OCI-LY3 (cell line): ENCODE results near the gene VOPP1.

Source experiments
- H2AFZ ChIP-seq: fragments of 200-600, 300-600 bp; shearing (Covaris generic); 2 replicates; pipeline ENCODE4 v1.6.0; 2014; ENCODE audit warnings: antibody characterized with exemption, low read depth, low read length
- H3K27ac ChIP-seq: fragments of 200-600, 300-600 bp; sonication (generic); 2 replicates; pipeline ENCODE4 v1.5.1; 2014; ENCODE audit warnings: mild to moderate bottlenecking, low read length, moderate library complexity, mixed read lengths
- H3K27me3 ChIP-seq: fragments of 200-600, 300-600 bp; sonication (generic); 2 replicates; pipeline ENCODE4 v1.6.1; 2014; ENCODE audit warnings: low read depth, low read length, mixed read lengths
- H3K36me3 ChIP-seq: fragments of 200-600, 300-600 bp; sonication (generic); replicated peaks from 2 replicates; pipeline ENCODE3; 2014; ENCODE audit warnings: low read depth, low read length, mixed read lengths
- H3K4me1 ChIP-seq: fragments of 300-600, 200-600 bp; sonication (generic); 2 replicates; pipeline ENCODE4 v1.6.1; 2014; ENCODE audit warnings: low read length, mixed read lengths
- H3K4me2 ChIP-seq: fragments of 200-600, 300-600 bp; sonication (generic); 2 replicates; pipeline ENCODE4 v1.6.1; 2014; ENCODE audit warnings: low read length, mixed read lengths
- H3K4me3 ChIP-seq: fragments of 300-600, 200-600 bp; sonication (generic); 2 replicates; pipeline ENCODE4 v1.5.1; 2014; ENCODE audit warnings: antibody characterized with exemption, mild to moderate bottlenecking, low read length, moderate library complexity
- H3K79me2 ChIP-seq: fragments of 300-600, 200-600 bp; shearing (Covaris generic); 2 replicates; pipeline ENCODE4 v1.6.1; 2014; ENCODE audit warnings: mild to moderate bottlenecking, low read length, mixed read lengths
- H3K9ac ChIP-seq: fragments of 300-600, 200-600 bp; shearing (Covaris generic); 2 replicates; pipeline ENCODE4 v1.6.0; 2014; ENCODE audit warnings: mild to moderate bottlenecking, low read length, moderate library complexity
- H3K9me3 ChIP-seq: fragments of 200-600, 300-600 bp; shearing (Covaris generic); 2 replicates; pipeline ENCODE4 v1.6.1; 2014; ENCODE audit warnings: low read length, mixed read lengths; ENCODE audit not compliant: insufficient read depth
- H4K20me1 ChIP-seq: fragments of 200-600, 300-600 bp; sonication (generic); 2 replicates; pipeline ENCODE4 v1.6.1; 2016; ENCODE audit warnings: low read length, mixed read lengths; ENCODE audit not compliant: insufficient read depth
- EZH2phosphoT487 ChIP-seq: fragments of 200-600 bp; shearing (Covaris generic); IDR thresholded peaks from 2 replicates; pipeline ENCODE4 v1.6.1; 2018; ENCODE audit warnings: antibody characterized with exemption, mixed run types, low read depth
- TF ChIP-seq, protein P1 (sequence below): fragments of 200-600, 300-600 bp; sonication (generic); IDR thresholded peaks from 2 replicates; pipeline ENCODE4 v1.5.1; 2014; ENCODE audit warnings: antibody characterized with exemption, low read length, low read depth

Gene VOPP1

DNA sequence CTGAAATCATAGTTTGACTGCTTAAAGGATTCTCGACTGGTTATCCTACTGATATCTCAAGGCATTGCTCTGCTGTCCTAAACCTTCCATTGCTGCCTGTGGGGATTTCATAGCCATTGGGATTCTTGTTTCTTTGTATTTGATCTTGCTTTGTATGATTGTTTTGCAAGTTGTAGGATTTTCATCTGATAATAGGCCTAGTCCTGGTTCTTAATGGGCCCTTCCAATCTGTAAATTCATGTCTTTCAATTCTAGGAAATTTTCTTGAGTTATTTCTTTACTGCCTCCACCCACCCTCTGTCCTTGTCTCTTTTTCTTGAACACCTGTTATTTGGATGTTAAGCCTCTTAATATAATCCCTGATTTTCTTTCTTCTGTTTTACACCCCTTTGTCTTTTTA is 134.9 kb downstream of the VOPP1 start:
- H3K9me3 ChIP-seq: no peaks in the 10 kb centered on the region
- H3K79me2 ChIP-seq: no peaks in the 10 kb centered on the region
- H3K9ac ChIP-seq: no peak overlapping the region
- no peak overlapping the region for H3K4me3 ChIP-seq
- H3K27me3 ChIP-seq: no peaks in the 10 kb centered on the region
- TF ChIP-seq, protein P1, sequence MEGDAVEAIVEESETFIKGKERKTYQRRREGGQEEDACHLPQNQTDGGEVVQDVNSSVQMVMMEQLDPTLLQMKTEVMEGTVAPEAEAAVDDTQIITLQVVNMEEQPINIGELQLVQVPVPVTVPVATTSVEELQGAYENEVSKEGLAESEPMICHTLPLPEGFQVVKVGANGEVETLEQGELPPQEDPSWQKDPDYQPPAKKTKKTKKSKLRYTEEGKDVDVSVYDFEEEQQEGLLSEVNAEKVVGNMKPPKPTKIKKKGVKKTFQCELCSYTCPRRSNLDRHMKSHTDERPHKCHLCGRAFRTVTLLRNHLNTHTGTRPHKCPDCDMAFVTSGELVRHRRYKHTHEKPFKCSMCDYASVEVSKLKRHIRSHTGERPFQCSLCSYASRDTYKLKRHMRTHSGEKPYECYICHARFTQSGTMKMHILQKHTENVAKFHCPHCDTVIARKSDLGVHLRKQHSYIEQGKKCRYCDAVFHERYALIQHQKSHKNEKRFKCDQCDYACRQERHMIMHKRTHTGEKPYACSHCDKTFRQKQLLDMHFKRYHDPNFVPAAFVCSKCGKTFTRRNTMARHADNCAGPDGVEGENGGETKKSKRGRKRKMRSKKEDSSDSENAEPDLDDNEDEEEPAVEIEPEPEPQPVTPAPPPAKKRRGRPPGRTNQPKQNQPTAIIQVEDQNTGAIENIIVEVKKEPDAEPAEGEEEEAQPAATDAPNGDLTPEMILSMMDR: no peak
- TF ChIP-seq EZH2phosphoT487: no peak
- H4K20me1 ChIP-seq: no peaks in the 10 kb centered on the region
- no peak overlapping the region for H2AFZ ChIP-seq
- H3K27ac ChIP-seq: no peak overlapping the region
- peaks cover 7% of the 10 kb centered on the region for H3K36me3 ChIP-seq
- no peak overlapping the region for H3K4me2 ChIP-seq
- H3K4me1 ChIP-seq: peaks cover 14% of the 10 kb centered on the region

- Histone ChIP-seq H4K20me1 (no peaks in the 10 kb centered on the region), H3K27ac (no peak overlapping the region), H3K9ac (no peak overlapping the region), H3K4me3 (no peak overlapping the region), H3K27me3 (no peaks in the 10 kb centered on the region), H2AFZ (no peak overlapping the region), H3K9me3 (no peaks in the 10 kb centered on the region), H3K36me3 (peaks cover 7% of the 10 kb centered on the region), H3K4me2 (no peak overlapping the region), H3K79me2 (no peaks in the 10 kb centered on the region), H3K4me1 (peaks cover 14% of the 10 kb centered on the region)
- TF ChIP-seq EZH2phosphoT487: no peak
- TF ChIP-seq, protein P1: no peak
Observed at GRCh38 chr7:55436457-55436856, 135.8 kb downstream of the VOPP1 start.

- H3K27me3 ChIP-seq: no peaks in the 10 kb centered on the region
- no peaks in the 10 kb centered on the region for H4K20me1 ChIP-seq
- H3K4me1 ChIP-seq: peaks cover 14% of the 10 kb centered on the region
- peaks cover 7% of the 10 kb centered on the region for H3K36me3 ChIP-seq
- H3K79me2 ChIP-seq: no peaks in the 10 kb centered on the region
- no peaks in the 10 kb centered on the region for H3K9me3 ChIP-seq
- H3K27ac ChIP-seq: no peak overlapping the region
- TF ChIP-seq, protein P1: no peak
- no peak for TF ChIP-seq EZH2phosphoT487
- H3K9ac ChIP-seq: no peak overlapping the region
- H3K4me3 ChIP-seq: no peak overlapping the region
- no peak overlapping the region for H3K4me2 ChIP-seq
- no peak overlapping the region for H2AFZ ChIP-seq
Observed at GRCh38 chr7:55435466-55435865, 136.8 kb downstream of the VOPP1 start.

DNA sequence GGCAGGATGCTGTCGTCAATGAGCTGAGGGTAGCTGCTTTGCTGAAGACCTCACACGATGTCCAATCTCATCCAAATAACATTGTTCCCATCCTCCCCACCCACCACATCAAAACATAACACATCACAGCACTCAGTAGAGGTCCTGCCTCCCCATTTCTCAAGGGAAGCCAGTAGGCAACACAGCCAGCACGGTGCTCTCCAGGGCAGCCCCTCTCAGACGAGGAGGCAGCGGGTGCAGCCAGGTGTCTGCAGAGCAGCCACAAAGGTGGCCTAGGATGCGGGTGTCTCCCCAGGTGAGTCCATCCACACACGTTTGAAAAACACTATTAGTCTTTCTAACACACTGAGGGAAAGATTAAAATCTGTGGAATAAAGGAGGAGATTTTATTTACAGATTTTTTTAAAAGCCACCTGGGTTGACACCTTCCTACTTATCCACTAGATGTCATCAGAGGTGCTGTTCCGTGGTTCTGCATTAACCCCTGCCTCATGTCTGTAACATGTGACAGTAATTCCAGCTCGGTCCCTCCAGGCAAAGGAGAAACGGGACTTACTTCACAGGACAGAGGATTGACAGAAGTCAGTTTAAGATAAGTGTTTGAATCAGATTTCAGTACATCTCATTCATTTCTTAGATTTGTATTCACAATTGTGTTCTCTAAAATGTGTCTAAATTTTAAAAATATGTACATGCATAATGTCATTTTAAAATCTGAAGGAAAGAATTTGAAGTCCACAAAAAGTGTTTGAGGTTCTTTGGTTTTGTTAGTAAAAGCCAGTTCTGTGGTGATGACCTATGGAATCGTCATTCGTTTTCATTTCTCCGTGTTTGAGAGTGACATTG is 139.1 kb downstream of the VOPP1 start:
- Histone ChIP-seq H3K4me3 (no peak overlapping the region), H3K9me3 (no peaks in the 10 kb centered on the region), H3K27ac (no peak overlapping the region)

More for the DNA sequence above, 139.1 kb downstream of the VOPP1 start:
- Histone ChIP-seq H4K20me1 (no peaks in the 10 kb centered on the region), H3K79me2 (no peaks in the 10 kb centered on the region), H2AFZ (no peak overlapping the region), H3K27me3 (no peaks in the 10 kb centered on the region), H3K4me1 (peaks cover 14% of the 10 kb centered on the region), H3K4me2 (no peak overlapping the region; the same call in 1 of the 2 replicates), H3K36me3 (peaks cover 1% of the 10 kb centered on the region), H3K9ac (no peak overlapping the region)
- TF ChIP-seq EZH2phosphoT487: no peak
- TF ChIP-seq, protein P1: peak; percentile 64
